ENCODE measurements around the gene ASTL.

Gene ASTL

DNA sequence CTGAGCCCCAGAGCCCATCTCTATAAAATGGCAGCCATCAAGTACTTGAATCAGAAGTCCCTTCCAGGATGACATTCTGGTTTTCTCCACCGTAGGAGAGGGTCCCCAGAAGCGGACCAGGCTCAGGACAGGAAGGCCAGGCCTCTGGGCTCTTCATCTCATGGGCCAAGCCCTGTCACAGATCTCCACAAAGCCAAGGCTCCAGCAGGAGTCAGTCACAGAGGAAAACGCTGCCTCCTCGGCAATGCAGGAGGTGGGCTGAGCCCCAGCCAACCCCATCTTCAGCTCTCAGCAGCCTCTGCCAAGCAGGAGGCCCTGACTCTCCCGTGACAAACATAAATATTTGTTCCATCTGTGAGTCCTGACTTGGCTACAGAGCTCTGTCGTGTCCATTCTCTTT lies 64.1 kb downstream of the ASTL start:
- DNase-seq: no peak

DNA sequence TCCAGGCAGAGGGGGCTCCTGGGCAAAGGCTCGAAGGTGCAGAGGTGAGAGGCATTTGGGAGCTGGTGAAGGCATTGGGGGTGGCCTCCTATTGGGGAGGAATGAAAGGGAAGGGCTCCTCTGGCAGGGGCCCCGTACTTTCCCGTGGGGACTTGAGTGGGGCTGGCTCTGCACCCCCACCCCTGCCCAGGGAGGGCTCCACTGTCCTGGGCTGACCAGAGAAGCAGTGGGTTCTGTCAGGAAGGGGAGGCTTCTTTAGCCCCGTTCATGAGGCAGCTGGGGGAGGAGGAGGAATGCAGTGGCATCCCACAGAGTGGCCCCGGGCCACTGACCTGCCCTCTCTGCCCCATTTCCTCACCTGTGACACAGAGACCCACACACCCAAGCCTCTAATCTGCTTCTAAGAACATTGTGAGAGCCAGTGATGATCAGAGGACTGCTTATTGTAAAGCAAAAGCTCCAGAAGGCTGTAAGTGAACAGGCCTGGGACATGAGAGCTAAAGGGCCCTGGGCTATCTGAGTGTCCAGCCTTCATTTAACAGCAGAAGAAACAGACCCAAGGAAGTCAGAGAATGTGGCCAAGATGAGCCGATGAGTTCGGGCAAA lies 65.0 kb downstream of the ASTL start:
- no peak for DNase-seq

All from NCI-H510A (cell line).